Neural progenitor cell (in vitro differentiated cells): ENCODE results near the gene LIG3. TPM values are rescaled to one million over a fixed set of nuclear protein-coding genes. Genes with fewer than 3 reads are reported as not detected.

Experiments
- DNase-seq: peaks from one replicate; pipeline ENCODE4 v3.0.0-alpha.2; 2016; ENCODE audit warnings: low spot score
- H2AFZ ChIP-seq: fragments of 200-600 bp; sonication (generic); replicated peaks from 2 replicates; pipeline ENCODE4 v1.6.1; 2016; ENCODE audit warnings: antibody characterized with exemption
- H3F3A ChIP-seq: fragments of 200-600 bp; sonication (generic); 2 replicates; pipeline ENCODE4 v1.6.1; 2016; ENCODE audit warnings: antibody characterized with exemption, low read depth
- H3K27ac ChIP-seq: fragments of 200-600 bp; sonication (generic); 2 replicates; pipeline ENCODE4 v1.5.1; 2016; ENCODE audit warnings: mild to moderate bottlenecking
- H3K27me3 ChIP-seq: fragments of 200-600 bp; sonication (generic); 2 replicates; pipeline ENCODE4 v1.6.1; 2016; ENCODE audit warnings: mild to moderate bottlenecking, moderate library complexity
- H3K36me3 ChIP-seq: fragments of 200-600 bp; sonication (generic); 2 replicates; pipeline ENCODE4 v1.5.1; 2016
- H3K4me1 ChIP-seq: fragments of 200-600 bp; sonication (generic); 2 replicates; pipeline ENCODE4 v1.6.1; 2016; ENCODE audit warnings: mixed run types
- H3K4me2 ChIP-seq: fragments of 200-600 bp; sonication (generic); 2 replicates; pipeline ENCODE4 v1.6.1; 2016
- H3K4me3 ChIP-seq: fragments of 200-600 bp; sonication (generic); 2 replicates; pipeline ENCODE4 v1.5.1; 2016
- H3K79me2 ChIP-seq: fragments of 200-600 bp; sonication (generic); 2 replicates; pipeline ENCODE4 v1.6.1; 2016; ENCODE audit warnings: low read depth
- H3K9ac ChIP-seq: fragments of 200-600 bp; sonication (generic); 2 replicates; pipeline ENCODE4 v1.6.1; 2016
- H3K9me3 ChIP-seq: fragments of 200-600 bp; sonication (generic); 2 replicates; pipeline ENCODE4 v1.5.1; 2016; ENCODE audit warnings: low read depth
- H4K20me1 ChIP-seq: fragments of 200-600 bp; sonication (generic); 2 replicates; pipeline ENCODE4 v1.6.1; 2016; ENCODE audit warnings: low read depth
- H3K27ac Mint-ChIP-seq: 3 replicates; pipeline ENCODE4 v1.8.0; 2021; ENCODE audit warnings: mixed read lengths
- H3K27me3 Mint-ChIP-seq: 2 replicates; pipeline ENCODE4 v1.8.0; 2022; ENCODE audit warnings: low read depth, mild to moderate bottlenecking, inconsistent platforms, moderate library complexity, mixed read lengths; ENCODE audit not compliant: insufficient read depth
- H3K36me3 Mint-ChIP-seq: 3 replicates; pipeline ENCODE4 v1.8.0; 2021; ENCODE audit warnings: mixed read lengths
- H3K4me1 Mint-ChIP-seq: 3 replicates; pipeline ENCODE4 v1.8.0; 2021; ENCODE audit warnings: mixed read lengths
- H3K4me3 Mint-ChIP-seq: 3 replicates; pipeline ENCODE4 v1.8.0; 2021; ENCODE audit warnings: mild to moderate bottlenecking, moderate library complexity, mixed read lengths
- H3K9me3 Mint-ChIP-seq: 3 replicates; pipeline ENCODE4 v1.8.0; 2020; ENCODE audit warnings: mixed read lengths
- EZH2 ChIP-seq: fragments of 200-600 bp; sonication (generic); IDR thresholded peaks from 2 replicates; pipeline ENCODE4 v1.6.1; 2017; ENCODE audit warnings: antibody characterized with exemption, mild to moderate bottlenecking, moderate library complexity
- EZH2phosphoT487 ChIP-seq: fragments of 200-600 bp; sonication (generic); IDR thresholded peaks from 2 replicates; pipeline ENCODE4 v1.6.1; 2017; ENCODE audit warnings: antibody characterized with exemption
- total RNA-seq: library from RNA; depleted of rRNA; stranded (reverse); fragments of >200 nt; gene quantifications from 2 replicates; pipeline ENCODE4 v1.2.3, GENCODE V29; 2015; ENCODE audit warnings: low replicate concordance
- TF ChIP-seq, protein P1 (sequence below): fragments of 200-600 bp; sonication (generic); IDR thresholded peaks from 2 replicates; pipeline ENCODE4 v1.5.1; 2017; ENCODE audit warnings: antibody characterized with exemption, mild to moderate bottlenecking

The LIG3 gene
- total RNA-seq, 1 donor from 2014 or later, result 89.6 TPM

DNA sequence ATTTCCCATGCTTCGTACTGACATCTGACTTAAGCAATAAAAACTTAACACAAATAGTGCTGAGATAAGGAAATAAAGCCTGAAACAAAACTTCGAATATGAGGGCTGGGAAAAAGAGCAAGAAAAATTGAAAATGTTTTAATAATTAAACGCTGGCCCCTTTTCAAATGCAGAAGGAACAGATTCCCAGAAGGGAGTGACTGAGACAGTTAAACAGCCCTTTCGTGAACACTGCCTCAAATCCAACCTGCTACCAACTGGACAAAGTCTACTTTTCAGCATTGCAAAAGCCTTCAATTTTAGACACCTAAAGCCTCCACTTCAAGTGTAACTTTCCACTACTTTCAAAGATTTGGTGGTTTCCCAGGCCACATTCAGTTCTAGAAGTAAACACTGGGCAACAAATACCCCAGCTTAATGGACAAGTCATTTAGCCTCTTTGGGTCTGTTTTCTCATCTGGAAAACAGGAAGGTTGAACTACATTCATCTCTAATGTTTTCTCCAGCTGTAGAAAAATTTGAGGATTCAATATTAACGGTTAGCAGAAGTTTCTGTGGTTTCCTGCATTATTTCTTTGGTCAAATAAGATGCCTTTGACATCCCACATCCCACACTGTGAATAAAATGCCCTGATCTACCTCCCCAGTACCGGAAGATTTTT, 71.4 kb downstream of the LIG3 start:
- no peak overlapping the region for H3K4me2 ChIP-seq
- H3K27ac Mint-ChIP-seq, result no peak overlapping the region
- H4K20me1 ChIP-seq, result no peaks in the 10 kb centered on the region

DNA sequence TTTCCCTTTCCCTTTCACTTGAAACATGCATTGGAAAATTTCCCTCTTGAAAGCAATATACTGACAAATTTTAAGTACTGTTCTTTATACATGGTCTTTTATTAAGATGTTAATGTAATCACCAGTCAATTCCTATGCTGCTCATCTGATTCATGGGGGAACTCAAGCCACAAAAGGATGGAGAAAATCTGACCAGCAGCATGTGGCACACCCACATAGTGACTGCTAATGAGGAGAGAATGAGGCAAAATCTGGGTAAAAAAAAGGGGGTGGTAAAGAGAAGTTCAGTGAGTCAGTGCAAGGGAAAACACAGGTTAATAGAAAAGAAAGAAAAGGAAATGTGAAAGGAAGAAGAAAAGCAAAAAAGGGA, 71.9 kb downstream of the LIG3 start:
- H3K4me1 Mint-ChIP-seq, result peaks cover 14% of the 10 kb centered on the region
- H3K27me3 Mint-ChIP-seq, result peaks cover 2% of the 10 kb centered on the region
- Histone ChIP-seq H3K9me3 (no peaks in the 10 kb centered on the region), H3K27me3 (no peaks in the 10 kb centered on the region), H3K9ac (no peak overlapping the region), H3K4me3 (no peak overlapping the region), H4K20me1 (no peaks in the 10 kb centered on the region), H3K27ac (no peak overlapping the region), H3F3A (peaks cover 22% of the 10 kb centered on the region), H3K79me2 (no peaks in the 10 kb centered on the region), H3K36me3 (no peaks in the 10 kb centered on the region), H3K4me2 (no peak overlapping the region), H3K4me1 (peaks cover 46% of the 10 kb centered on the region), H2AFZ (no peak overlapping the region)
- no peak overlapping the region for H3K4me3 Mint-ChIP-seq
- no peaks in the 10 kb centered on the region for H3K9me3 Mint-ChIP-seq
- no peak overlapping the region for H3K27ac Mint-ChIP-seq
- no peak for DNase-seq
- TF ChIP-seq, protein P1, sequence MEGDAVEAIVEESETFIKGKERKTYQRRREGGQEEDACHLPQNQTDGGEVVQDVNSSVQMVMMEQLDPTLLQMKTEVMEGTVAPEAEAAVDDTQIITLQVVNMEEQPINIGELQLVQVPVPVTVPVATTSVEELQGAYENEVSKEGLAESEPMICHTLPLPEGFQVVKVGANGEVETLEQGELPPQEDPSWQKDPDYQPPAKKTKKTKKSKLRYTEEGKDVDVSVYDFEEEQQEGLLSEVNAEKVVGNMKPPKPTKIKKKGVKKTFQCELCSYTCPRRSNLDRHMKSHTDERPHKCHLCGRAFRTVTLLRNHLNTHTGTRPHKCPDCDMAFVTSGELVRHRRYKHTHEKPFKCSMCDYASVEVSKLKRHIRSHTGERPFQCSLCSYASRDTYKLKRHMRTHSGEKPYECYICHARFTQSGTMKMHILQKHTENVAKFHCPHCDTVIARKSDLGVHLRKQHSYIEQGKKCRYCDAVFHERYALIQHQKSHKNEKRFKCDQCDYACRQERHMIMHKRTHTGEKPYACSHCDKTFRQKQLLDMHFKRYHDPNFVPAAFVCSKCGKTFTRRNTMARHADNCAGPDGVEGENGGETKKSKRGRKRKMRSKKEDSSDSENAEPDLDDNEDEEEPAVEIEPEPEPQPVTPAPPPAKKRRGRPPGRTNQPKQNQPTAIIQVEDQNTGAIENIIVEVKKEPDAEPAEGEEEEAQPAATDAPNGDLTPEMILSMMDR, result no peak
- TF ChIP-seq EZH2 (no peak), EZH2phosphoT487 (no peak)
- H3K36me3 Mint-ChIP-seq, result no peaks in the 10 kb centered on the region

More for the DNA sequence above, 71.4 kb downstream of the LIG3 start:
- Histone ChIP-seq H3K27me3 (no peaks in the 10 kb centered on the region), H3K9me3 (no peaks in the 10 kb centered on the region), H2AFZ (no peak overlapping the region), H3K79me2 (no peaks in the 10 kb centered on the region), H3K4me1 (peaks cover 51% of the 10 kb centered on the region), H3F3A (peaks cover 27% of the 10 kb centered on the region), H3K9ac (no peak overlapping the region), H3K4me3 (no peak overlapping the region), H3K36me3 (no peaks in the 10 kb centered on the region), H3K27ac (no peak overlapping the region)
- Mint-ChIP-seq H3K4me1 (peaks cover 18% of the 10 kb centered on the region), H3K9me3 (no peaks in the 10 kb centered on the region), H3K4me3 (no peak overlapping the region), H3K27me3 (peaks cover 2% of the 10 kb centered on the region), H3K36me3 (no peaks in the 10 kb centered on the region)
- no peak for DNase-seq
- TF ChIP-seq, protein P1, result no peak
- TF ChIP-seq EZH2 (no peak), EZH2phosphoT487 (no peak)

DNA sequence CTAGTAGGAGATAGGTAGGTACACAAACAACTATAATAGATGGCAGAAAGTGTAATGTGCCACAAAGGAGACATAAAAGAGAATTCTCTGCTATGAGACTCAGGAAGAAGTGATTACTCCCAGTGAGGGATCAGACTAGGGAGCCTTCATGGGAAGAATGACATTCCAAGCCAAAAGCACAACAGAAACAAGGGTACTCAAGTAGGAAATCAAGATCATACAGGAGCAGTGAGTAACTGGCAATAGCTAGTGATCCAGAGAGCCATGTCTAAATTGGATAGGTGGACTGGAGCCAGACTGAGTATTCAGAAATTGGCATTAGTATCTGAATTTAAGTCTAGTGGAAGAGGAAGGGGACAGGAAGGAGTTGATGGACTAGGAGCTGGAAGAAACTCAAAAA, 72.5 kb downstream of the LIG3 start:
- no peak for DNase-seq
- Mint-ChIP-seq H3K9me3 (no peaks in the 10 kb centered on the region), H3K36me3 (no peaks in the 10 kb centered on the region), H3K4me1 (peaks cover 14% of the 10 kb centered on the region), H3K27me3 (peaks cover 2% of the 10 kb centered on the region), H3K4me3 (no peak overlapping the region), H3K27ac (no peak overlapping the region)
- TF ChIP-seq EZH2, result no peak
- TF ChIP-seq, protein P1, result no peak
- TF ChIP-seq EZH2phosphoT487, result no peak
- Histone ChIP-seq H3F3A (peaks cover 17% of the 10 kb centered on the region), H2AFZ (no peak overlapping the region), H3K9me3 (no peaks in the 10 kb centered on the region), H3K4me1 (peaks cover 41% of the 10 kb centered on the region), H3K4me2 (no peak overlapping the region), H3K27ac (no peak overlapping the region), H3K36me3 (no peaks in the 10 kb centered on the region), H4K20me1 (no peaks in the 10 kb centered on the region), H3K9ac (no peak overlapping the region), H3K79me2 (no peaks in the 10 kb centered on the region), H3K4me3 (no peak overlapping the region), H3K27me3 (no peaks in the 10 kb centered on the region)
